ENCODE data around the gene PIEZO2.

The PIEZO2 gene

DNA sequence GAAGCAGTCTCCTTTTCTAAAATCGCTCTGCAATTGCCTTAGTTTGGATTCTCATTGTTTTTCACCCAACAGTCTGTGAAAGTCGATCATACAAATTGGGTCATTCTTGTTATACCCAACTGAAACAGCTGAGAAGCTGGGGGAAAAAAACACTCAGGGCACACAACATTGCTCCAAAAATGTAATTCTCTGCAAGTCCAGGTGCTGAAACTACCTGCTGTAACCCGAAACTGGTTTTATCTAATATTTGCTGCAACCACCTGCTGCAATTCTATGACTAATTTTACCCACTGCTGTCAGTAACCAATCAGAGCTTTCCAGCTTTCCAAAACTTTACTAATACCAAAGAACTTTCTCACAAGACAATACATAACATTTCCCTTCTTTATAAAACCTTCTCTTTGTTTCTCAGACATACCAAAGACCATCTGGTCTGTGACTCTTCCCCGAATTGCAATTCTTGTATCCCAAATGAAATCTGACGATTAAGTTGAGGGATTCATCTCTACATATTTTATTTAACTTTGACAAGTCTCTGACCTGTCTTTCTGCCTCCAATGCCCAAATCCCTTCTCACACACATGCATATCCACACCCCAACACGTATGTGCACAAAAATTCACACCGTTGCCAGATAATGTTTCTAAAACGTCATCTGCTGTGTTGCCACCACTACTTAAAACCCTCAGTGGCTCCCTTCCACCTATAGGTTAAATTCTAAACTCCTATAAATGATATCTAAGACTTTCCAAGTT, 198.3 kb downstream of the PIEZO2 start:
- H4K20me1 ChIP-seq (ENCODE audit: low read depth, low read length) = no peaks in the 10 kb centered on the region
- peaks cover 4% of the 10 kb centered on the region; the same call in 1 of the 2 replicates for H3K9me3 ChIP-seq (ENCODE audit: insufficient read depth, low read length)
- TF ChIP-seq, protein P1, sequence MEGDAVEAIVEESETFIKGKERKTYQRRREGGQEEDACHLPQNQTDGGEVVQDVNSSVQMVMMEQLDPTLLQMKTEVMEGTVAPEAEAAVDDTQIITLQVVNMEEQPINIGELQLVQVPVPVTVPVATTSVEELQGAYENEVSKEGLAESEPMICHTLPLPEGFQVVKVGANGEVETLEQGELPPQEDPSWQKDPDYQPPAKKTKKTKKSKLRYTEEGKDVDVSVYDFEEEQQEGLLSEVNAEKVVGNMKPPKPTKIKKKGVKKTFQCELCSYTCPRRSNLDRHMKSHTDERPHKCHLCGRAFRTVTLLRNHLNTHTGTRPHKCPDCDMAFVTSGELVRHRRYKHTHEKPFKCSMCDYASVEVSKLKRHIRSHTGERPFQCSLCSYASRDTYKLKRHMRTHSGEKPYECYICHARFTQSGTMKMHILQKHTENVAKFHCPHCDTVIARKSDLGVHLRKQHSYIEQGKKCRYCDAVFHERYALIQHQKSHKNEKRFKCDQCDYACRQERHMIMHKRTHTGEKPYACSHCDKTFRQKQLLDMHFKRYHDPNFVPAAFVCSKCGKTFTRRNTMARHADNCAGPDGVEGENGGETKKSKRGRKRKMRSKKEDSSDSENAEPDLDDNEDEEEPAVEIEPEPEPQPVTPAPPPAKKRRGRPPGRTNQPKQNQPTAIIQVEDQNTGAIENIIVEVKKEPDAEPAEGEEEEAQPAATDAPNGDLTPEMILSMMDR (IDR thresholded peaks at IDR 0.05; ENCODE audit: insufficient read depth, low read length, poor library complexity, severe bottlenecking) = no peak
- TF ChIP-seq EZH2phosphoT487 (conservative IDR thresholded peaks at IDR 0.05; ENCODE audit: low read length) = no peak
- no peaks in the 10 kb centered on the region for H3F3A ChIP-seq (ENCODE audit: insufficient read depth)
- no peak overlapping the region for H3K4me2 ChIP-seq (ENCODE audit: low read depth, low read length, poor library complexity, severe bottlenecking)
- no peaks in the 10 kb centered on the region for H3K27me3 ChIP-seq (ENCODE audit: low read length)
- H3K9ac ChIP-seq (ENCODE audit: low read length) = no peak overlapping the region
- no peaks in the 10 kb centered on the region for H3K36me3 ChIP-seq (ENCODE audit: low read length)
- H3K9me2 ChIP-seq (replicated peaks; ENCODE audit: insufficient read depth, low read length) = no peaks in the 10 kb centered on the region
- no peak overlapping the region for H2AFZ ChIP-seq (ENCODE audit: low read depth, low read length, severe bottlenecking)
- no peaks in the 10 kb centered on the region for H3K79me2 ChIP-seq (ENCODE audit: insufficient read depth, low read length)
- H3K4me3 ChIP-seq (ENCODE audit: insufficient read depth, low read length, poor library complexity, severe bottlenecking) = no peak overlapping the region
- H3K27ac ChIP-seq (ENCODE audit: low read depth, low read length) = no peak overlapping the region

DNA sequence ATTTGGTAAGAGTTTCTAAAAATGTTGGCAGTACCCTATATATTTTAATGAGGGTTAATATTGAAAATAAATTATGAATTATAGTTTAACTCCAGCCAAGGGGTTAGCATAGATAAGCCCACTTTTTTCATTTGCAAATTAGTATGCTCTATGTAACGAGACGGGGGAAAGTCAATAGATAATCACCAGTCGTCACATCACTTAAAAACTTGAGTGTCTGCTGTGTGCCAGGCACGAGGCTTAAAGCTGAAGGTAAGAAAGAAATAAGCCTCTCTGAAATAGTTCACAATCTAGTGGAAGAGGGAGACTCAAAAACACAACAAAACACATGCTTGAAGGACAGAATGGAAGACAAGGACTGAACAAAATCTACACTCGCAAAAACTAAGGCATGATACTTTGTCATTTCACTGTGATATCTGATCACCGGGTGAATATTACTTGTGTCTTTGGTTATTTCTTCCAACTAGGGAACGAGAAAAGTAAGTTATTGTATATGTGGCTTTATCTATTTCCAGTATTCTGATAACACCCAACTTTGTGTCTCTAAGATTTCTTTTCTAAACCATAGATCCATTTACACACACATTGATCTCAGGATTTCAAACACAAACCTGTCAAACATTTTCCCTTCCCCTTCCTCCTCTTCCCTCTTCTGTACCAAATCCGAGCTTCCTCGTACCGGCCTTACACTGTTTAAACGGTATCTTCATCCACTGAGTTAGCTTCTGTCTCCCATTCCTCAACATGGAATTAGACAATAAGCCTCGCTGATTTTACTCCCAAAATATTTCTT, 199.1 kb downstream of the PIEZO2 start:
- Histone ChIP-seq H3K27ac (ENCODE audit: low read depth, low read length) (no peak overlapping the region), H3K9ac (ENCODE audit: low read length) (no peak overlapping the region), H3K4me2 (ENCODE audit: low read depth, low read length, poor library complexity, severe bottlenecking) (no peak overlapping the region), H4K20me1 (ENCODE audit: low read depth, low read length) (no peaks in the 10 kb centered on the region), H2AFZ (ENCODE audit: low read depth, low read length, severe bottlenecking) (no peak overlapping the region), H3K4me3 (ENCODE audit: insufficient read depth, low read length, poor library complexity, severe bottlenecking) (no peak overlapping the region), H3K79me2 (ENCODE audit: insufficient read depth, low read length) (no peaks in the 10 kb centered on the region), H3K36me3 (ENCODE audit: low read length) (no peaks in the 10 kb centered on the region), H3K9me2 (replicated peaks; ENCODE audit: insufficient read depth, low read length) (no peaks in the 10 kb centered on the region), H3F3A (ENCODE audit: insufficient read depth) (no peaks in the 10 kb centered on the region), H3K9me3 (ENCODE audit: insufficient read depth, low read length) (peaks cover 4% of the 10 kb centered on the region; the same call in 1 of the 2 replicates), H3K27me3 (ENCODE audit: low read length) (no peaks in the 10 kb centered on the region)
- TF ChIP-seq EZH2phosphoT487 (conservative IDR thresholded peaks at IDR 0.05; ENCODE audit: low read length) = no peak
- TF ChIP-seq, protein P1 (IDR thresholded peaks at IDR 0.05; ENCODE audit: insufficient read depth, low read length, poor library complexity, severe bottlenecking) = no peak

DNA sequence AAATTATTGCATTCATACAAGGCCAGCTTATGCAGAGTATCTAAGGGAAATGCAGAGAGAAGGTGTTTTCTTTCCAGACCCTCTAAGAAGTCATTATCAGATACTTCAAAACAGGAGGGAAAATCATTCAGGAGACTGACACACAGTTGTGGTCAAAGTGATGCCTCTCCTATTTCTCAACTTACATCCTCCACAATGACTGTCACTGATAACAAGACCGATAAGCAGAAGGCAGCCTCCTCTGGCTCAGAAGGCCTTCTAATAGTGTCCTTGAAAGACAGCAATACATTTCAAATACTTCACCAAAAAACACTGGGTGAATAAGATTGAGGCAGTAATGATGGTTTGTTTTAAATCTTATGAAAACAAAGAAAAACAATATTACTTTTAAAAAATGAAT, 199.7 kb downstream of the PIEZO2 start:
- Histone ChIP-seq H3K9ac (ENCODE audit: low read length) (no peak overlapping the region), H3K9me2 (replicated peaks; ENCODE audit: insufficient read depth, low read length) (no peaks in the 10 kb centered on the region), H3K79me2 (ENCODE audit: insufficient read depth, low read length) (no peaks in the 10 kb centered on the region), H4K20me1 (ENCODE audit: low read depth, low read length) (no peaks in the 10 kb centered on the region), H3K36me3 (ENCODE audit: low read length) (no peaks in the 10 kb centered on the region), H3F3A (ENCODE audit: insufficient read depth) (no peaks in the 10 kb centered on the region), H3K9me3 (ENCODE audit: insufficient read depth, low read length) (peaks cover 4% of the 10 kb centered on the region; the same call in 1 of the 2 replicates), H2AFZ (ENCODE audit: low read depth, low read length, severe bottlenecking) (no peak overlapping the region), H3K4me3 (ENCODE audit: insufficient read depth, low read length, poor library complexity, severe bottlenecking) (no peak overlapping the region), H3K27me3 (ENCODE audit: low read length) (no peaks in the 10 kb centered on the region), H3K4me2 (ENCODE audit: low read depth, low read length, poor library complexity, severe bottlenecking) (no peak overlapping the region), H3K27ac (ENCODE audit: low read depth, low read length) (no peak overlapping the region)
- no peak for TF ChIP-seq EZH2phosphoT487 (conservative IDR thresholded peaks at IDR 0.05; ENCODE audit: low read length)
- TF ChIP-seq, protein P1 (IDR thresholded peaks at IDR 0.05; ENCODE audit: insufficient read depth, low read length, poor library complexity, severe bottlenecking) = no peak

Data from SU-DHL-6 (cell line).